Daoy (cell line): Measurements from ENCODE around the gene CADM2. TPM values are rescaled to one million over a fixed set of nuclear protein-coding genes. Genes with fewer than 3 reads are reported as not detected.

ENCODE experiments used
- DNase-seq: peaks from one replicate; pipeline ENCODE4 v3.0.0-alpha.2; 2015; ENCODE audit warnings: low read depth
- total RNA-seq: library from RNA; depleted of rRNA; stranded (reverse); fragments of >200 nt; shearing (Covaris generic); gene quantifications from 2 replicates; pipeline ENCODE4 v1.2.3, GENCODE V29; 2014

CADM2 gene
- total RNA-seq, 1 experiment from 2014 or later: 0.46 TPM

- no peak for DNase-seq
Measured at GRCh38 chr3:85570819-85571218, 612.0 kb downstream of the CADM2 start.

GRCh38 chr3:85571835-85572234 is 613.0 kb downstream of the CADM2 start:
- DNase-seq: no peak

- DNase-seq: no peak
Measured at GRCh38 chr3:85572426-85572825, 613.6 kb downstream of the CADM2 start.

DNA sequence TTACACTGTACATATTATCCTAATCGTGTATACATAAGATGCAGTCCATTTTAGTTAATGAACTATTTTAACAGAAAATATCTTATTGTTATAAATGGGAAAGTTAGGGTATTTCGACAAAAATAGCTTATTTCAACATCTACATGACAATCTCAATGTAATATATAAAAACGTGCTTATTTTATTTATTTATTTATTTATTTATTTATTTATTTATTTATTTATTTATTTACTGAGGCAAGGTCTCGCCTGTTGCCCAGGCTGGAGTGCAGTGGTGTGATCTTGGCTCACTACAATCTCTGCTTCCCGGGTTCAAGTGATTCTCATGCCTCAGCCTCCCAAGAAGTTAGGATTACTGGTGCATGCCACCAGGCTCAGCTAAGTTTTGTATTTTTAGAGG is 614.2 kb downstream of the CADM2 start:
- no peak for DNase-seq

DNA sequence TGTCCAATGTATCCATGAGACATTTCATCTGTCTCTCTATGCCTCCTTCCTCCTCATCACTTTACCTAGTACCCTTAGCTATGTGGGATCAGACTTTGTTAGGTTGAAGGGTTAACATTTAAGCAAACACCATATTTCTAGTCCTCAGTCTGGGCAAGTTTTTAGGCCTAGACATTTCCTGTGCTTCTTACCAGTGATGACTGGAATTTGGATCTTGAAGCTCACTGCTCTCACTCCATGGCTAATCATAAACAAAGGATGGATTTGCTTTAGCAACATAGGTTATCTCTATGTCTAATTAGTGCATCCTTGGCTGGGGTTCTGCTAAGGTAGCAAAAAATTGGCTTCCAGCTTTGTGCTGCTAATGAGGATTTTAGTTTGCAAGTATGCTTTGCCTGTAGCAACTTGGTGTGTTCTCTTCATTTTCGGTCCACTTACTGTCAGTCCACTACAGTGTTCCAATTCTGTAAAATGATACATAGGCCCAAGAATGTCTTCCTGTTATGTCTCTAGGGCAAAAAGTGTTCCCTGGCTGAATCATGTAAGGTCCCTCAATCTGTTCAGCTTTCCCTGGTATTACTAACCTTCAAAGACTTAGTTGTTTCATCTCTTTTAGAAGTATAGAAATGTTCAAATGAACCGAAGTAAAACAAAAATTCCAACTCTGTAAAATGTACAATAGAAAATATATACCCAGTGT is 615.4 kb downstream of the CADM2 start:
- DNase-seq: no peak

GRCh38 chr3:85576091-85576690 is 617.4 kb downstream of the CADM2 start:
- peak; percentile 29 for DNase-seq

DNA sequence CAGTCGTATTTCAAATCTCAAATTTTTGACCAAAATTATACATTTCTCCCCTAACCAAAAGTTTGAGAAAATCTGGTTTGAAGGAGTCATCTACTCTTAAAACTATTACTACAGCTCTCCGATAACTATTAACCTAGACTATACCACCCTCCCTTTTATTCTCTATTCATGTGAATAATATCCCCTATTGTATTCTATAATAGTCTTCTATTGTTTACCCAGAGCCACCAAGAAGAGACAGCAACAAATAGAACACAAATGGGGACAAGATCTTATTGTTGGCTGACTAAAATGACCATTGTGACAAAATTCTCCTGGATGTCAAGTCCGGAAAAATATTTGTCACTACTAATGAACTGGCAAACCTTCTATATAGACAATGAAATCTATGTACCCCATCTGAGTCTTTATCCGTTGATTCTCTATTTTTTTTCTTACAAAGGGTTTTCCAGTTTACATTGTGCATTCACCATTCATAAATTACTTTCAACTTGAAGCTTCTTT is 618.0 kb downstream of the CADM2 start:
- DNase-seq: no peak

DNA sequence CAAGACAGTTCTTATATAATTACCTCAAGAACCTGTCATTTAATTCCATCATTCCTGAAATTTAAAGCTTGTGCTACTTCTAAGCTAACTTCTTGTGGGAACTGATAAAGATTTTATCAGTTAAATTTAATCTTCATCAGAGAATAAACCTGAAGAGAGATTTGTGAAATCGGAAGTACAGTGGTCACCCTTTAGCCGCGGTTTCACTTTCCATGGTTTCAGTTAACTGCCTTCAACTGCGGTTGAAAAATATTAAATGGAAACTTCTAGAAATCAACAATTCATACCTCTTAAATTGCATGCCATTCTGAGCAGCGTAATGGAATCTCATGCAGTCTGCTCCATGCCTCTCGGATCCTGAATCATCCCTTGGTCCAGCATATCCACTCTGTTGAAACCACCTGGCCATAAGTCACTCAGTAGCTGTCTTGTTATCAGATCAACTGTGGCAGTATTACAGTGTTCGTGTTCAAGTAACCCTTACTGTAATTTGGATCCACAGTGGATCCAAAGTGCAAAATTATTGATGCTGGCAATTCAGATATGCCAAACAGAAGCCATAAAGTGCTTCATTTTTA is 626.1 kb downstream of the CADM2 start:
- no peak for DNase-seq

DNA sequence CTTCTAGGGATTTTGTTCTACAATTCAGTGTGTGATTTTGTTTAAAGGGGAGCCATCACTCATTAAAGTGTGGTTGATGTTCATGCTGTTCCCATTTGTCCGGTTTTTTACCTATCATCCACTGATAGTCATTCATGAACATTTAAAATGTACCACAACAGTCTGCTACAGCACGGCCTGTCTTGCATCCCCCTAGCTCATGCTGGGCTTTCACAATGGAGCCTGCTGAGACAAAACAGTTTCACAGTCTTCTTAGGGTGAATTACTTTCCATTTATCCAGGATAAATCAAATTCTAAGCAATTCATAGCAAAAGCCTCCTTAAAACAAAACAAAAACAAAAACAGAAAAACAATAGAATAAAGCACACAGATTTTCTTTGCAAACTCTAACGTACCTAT is 627.2 kb downstream of the CADM2 start:
- no peak for DNase-seq

DNA sequence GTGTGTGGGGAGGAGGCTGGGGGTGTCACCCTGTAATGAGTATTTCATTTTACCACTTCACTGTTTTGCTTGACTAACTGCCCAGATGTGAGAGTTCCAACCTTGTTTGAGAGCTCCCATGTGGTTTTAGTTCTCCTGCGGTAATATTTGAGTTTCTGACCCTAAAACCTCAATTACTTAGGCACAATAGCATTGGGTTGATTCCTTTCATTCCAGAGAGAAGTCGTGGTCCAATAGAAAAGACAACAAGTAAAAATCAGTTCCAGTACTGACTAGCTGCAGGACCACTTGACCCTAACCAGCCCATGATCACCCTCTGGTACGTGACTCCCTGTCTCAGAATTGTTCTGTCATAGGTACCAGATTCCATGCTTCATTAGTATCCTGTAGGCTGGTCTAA is 630.4 kb downstream of the CADM2 start:
- peak; percentile 51 for DNase-seq

DNA sequence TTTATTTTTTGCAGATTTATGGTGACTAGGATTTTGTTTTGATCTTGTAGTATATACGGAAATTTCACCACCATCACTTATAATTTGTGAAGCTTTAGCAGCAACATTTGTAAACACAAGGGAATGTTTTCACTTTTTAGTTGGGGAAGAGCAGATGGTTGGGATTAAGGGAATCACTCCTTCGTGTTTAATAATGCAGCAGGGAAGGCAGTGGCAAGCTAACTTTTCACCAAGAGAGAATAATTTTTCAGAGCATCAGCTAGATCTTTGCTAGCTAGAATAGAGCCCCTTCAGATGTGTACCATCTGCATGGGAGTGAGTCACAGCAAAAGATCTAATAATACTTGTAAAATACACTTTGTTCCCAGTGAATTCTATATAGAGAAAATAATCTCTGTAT is 632.7 kb downstream of the CADM2 start:
- no peak for DNase-seq

DNA sequence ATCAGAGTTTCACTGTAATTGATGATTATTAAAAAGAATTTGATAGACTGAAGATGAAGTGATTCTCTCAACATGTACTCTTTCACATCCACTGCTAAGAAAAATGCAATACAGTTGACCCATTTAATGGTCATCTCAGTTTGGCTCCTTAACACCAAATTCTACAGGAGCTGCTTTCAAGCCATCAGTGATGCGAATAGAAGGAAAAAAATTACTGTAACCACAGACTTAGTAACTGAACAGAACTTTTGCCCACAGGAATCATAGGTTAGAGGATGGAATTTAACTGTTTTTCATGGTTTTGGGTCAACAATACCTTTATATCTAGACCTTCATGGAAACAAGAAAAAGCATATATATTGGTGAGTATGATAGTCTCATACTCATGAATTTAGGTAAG is 633.5 kb downstream of the CADM2 start:
- DNase-seq: no peak

GRCh38 chr3:85594676-85595075 is 635.9 kb downstream of the CADM2 start:
- DNase-seq: no peak

DNA sequence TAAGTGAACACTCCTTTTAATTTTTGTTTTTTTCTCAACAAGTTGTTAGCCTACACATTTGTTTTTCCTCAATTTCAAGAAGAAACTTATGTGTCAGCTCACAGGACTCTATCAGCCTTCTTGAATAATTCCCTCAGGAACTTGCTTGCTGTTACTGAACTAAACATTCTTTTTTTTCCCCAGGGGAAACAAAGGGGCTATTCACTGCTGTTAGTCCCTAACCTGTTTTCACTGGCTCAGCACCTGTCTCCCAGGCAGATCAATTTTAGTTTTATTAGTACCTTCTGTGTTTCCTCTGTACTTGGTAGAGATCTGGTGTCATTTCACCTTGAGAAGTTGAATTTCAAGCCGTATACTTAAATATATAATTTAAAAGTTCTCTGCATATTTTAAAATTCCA is 644.6 kb downstream of the CADM2 start:
- no peak for DNase-seq

GRCh38 chr3:85604641-85605040 is 645.9 kb downstream of the CADM2 start:
- no peak for DNase-seq

DNA sequence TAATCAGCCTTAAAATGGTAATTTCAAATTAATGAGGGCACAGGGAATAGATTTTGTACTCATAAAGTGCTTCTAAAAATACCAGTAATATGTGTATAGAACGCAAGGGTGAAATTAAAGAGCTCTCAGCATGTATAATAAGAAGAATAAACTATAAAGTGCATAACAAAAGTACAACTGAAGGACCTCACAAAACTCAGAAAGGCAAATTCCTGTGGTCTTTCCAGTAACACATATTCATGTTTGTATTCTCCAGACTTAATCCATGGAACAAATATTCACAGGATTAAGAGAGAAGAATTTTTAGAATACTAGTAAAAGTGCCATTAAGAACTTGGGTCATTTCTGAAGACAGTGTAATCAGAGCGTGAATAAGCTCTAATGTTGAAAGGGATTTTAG is 646.3 kb downstream of the CADM2 start:
- DNase-seq: no peak

GRCh38 chr3:85626662-85627061 is 667.9 kb downstream of the CADM2 start:
- no peak for DNase-seq

GRCh38 chr3:85627932-85628331 is 669.1 kb downstream of the CADM2 start:
- DNase-seq: no peak

DNA sequence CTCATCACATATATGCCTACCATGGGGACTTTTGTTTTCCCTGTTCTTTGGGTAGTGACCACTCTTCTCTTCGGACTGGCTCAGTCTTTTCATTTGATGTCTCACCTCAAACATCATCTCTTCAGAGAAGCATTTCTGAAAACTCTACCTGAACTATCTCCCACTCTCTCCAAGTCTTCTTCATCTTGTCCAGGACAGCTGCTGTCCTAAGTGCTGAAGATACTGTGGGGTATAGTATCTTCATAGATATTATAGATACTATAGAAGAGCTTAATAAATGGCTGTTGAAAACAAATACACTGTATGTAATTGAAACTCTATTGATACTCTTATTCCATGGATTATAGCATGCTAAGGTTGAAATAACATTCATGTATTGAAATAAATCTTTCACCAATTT is 672.3 kb downstream of the CADM2 start:
- no peak for DNase-seq

DNA sequence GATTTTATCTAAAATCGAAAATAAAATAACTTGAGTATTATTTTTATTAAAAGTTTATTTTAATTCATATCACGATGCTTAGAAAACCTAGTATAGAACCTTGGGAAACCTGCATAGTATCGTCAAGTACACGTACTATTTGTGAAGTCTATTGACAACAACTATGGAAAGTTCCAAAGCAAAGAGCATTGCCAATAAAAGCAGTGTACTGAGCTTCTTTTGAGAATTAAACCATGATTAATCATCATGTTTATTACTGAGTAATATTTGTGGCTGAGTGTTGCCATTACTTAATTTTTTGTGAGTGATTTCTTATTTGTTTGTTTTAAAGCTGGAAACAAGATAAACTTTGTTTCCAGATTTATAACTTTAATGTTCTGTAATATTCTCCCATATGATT is 674.1 kb downstream of the CADM2 start:
- no peak for DNase-seq

DNA sequence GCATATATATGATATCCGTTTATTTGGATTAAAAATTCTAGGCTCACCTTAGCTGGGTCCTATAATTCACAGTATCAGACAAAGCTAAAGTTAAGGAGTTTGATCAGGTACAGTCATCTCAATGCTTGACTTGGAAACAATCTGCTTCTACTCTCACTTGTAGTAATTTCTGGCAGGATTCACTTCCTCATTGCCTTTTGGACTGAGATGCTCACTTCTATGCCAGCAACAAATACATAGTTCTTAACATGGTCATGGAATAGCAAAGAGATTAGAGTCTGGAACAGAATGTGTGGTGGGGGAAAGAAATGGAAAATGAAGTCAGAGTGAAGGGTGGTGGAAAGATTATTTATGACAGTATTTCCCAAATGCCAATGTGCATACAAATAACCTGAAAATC is 693.6 kb downstream of the CADM2 start:
- no peak for DNase-seq

- no peak for DNase-seq
Measured at GRCh38 chr3:85660451-85660850, 701.7 kb downstream of the CADM2 start.

GRCh38 chr3:85662462-85662861 is 703.7 kb downstream of the CADM2 start:
- DNase-seq: no peak
